ENCODE data around the gene ZFR.

The ZFR gene

DNA sequence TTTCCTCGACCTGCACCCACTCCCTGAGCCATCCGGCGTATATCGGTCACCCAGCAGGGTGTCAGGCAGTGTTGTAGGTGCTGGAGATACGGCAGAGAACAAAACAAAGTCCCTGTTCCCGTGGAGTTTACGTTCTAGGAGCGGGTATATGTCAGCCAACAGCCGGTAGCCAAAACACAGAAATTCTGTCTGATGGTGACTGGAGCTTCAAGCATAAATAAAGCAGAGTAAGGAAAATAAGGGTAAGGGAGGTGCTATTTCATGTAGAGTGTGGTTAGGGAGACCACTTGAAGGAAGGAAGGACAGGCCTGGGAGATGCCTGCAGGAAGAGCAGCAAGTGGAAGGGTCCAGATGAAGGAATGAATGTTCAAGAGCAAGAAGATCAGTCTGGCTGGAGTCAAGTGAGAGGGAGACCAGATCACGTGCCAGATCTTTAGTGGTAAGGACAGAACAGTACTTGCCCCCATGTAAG lies 783 bp upstream of the ZFR start:
- TF ChIP-seq POLR2AphosphoS5 (IDR thresholded peaks at IDR 0.05; ENCODE audit: low read depth, low read length): no peak
- TF ChIP-seq TAF1 (IDR thresholded peaks at IDR 0.05; ENCODE audit: borderline replicate concordance, insufficient read depth, low read length): no peak
- TF ChIP-seq FOXP2 (optimal IDR thresholded peaks at IDR 0.05; ENCODE audit: borderline replicate concordance, extremely low read depth, extremely low read length, insufficient read depth): no peak
- no peak for TF ChIP-seq REST (IDR thresholded peaks at IDR 0.05; ENCODE audit: insufficient read depth in 1 of 2, low read depth in 2 of 2, low read length in 2 of 2)
- no peak for TF ChIP-seq SIN3A (IDR thresholded peaks at IDR 0.05; ENCODE audit: borderline replicate concordance, insufficient read depth, low read length)

GRCh38 chr5:32443541-32444430 lies 754 bp downstream of the ZFR start:
- TF ChIP-seq SIN3A (IDR thresholded peaks at IDR 0.05; ENCODE audit: borderline replicate concordance, insufficient read depth, low read length) (0 out of 2 replicates have a peak, but pooled peaks have one; percentile 13), FOXP2 (optimal IDR thresholded peaks at IDR 0.05; ENCODE audit: borderline replicate concordance, extremely low read depth, extremely low read length, insufficient read depth) (no peak)

DNA sequence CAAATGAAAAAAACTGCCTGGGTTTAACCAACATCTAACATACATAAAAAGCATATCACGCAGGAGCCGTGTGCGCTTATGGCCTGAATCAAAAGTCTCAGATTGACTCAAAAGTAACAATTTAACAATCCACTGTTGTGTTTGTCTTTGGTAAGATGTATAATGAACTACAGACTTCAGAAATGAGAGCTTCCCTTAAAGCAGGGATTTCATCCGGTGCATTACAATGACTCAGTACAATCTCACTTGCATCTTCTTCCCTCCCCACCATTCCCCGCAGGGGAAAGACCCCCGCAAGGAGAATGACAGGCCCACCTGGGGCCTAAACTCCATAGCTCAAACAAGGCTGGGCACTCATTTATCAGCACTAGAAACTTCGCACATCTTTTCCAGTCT lies 1.4 kb downstream of the ZFR start:
- TF ChIP-seq POLR2AphosphoS5 (IDR thresholded peaks at IDR 0.05; ENCODE audit: low read depth, low read length) (no peak), TAF1 (IDR thresholded peaks at IDR 0.05; ENCODE audit: borderline replicate concordance, insufficient read depth, low read length) (no peak), SIN3A (IDR thresholded peaks at IDR 0.05; ENCODE audit: borderline replicate concordance, insufficient read depth, low read length) (no peak), FOXP2 (optimal IDR thresholded peaks at IDR 0.05; ENCODE audit: borderline replicate concordance, extremely low read depth, extremely low read length, insufficient read depth) (no peak), REST (IDR thresholded peaks at IDR 0.05; ENCODE audit: insufficient read depth in 1 of 2, low read depth in 2 of 2, low read length in 2 of 2) (no peak)

- TF ChIP-seq SIN3A (IDR thresholded peaks at IDR 0.05; ENCODE audit: borderline replicate concordance, insufficient read depth, low read length): no peak
- no peak for TF ChIP-seq FOXP2 (optimal IDR thresholded peaks at IDR 0.05; ENCODE audit: borderline replicate concordance, extremely low read depth, extremely low read length, insufficient read depth)
- no peak for TF ChIP-seq TAF1 (IDR thresholded peaks at IDR 0.05; ENCODE audit: borderline replicate concordance, insufficient read depth, low read length)
- TF ChIP-seq POLR2AphosphoS5 (IDR thresholded peaks at IDR 0.05; ENCODE audit: low read depth, low read length): no peak
- no peak for TF ChIP-seq REST (IDR thresholded peaks at IDR 0.05; ENCODE audit: insufficient read depth in 1 of 2, low read depth in 2 of 2, low read length in 2 of 2)
Observed at GRCh38 chr5:32439086-32439642, 5.4 kb downstream of the ZFR start.

DNA sequence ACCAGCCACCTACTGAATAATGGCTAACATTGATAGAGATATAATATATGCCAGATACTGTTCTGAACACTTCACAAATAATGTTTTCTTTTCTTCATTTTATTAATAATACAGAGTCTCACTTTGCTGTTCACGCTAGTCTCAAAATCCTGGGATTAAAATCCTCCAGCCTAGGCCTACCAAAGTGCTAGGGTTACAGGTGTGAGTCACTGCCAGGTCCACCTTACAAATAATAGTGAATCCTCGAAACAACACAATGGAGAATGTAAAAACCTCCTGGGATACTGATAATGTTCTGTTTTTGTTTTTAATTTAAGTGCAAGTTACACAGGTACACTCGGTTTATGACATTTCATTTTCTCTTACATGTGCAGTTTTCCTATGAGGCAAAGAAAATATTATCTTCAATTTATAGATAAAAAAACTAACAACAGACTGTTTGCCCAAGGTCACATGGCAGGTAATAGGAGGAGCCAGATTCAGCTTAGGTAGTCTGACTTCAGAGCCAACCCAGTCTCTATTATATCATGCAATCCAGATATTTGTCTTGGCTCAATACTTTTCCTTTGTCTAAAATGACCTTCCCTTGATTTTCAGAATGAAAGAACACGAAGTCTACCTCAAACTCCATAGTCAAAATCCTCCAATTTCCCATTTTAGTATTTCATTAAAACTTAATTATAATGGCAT lies 7.8 kb downstream of the ZFR start:
- TF ChIP-seq TAF1 (IDR thresholded peaks at IDR 0.05; ENCODE audit: borderline replicate concordance, insufficient read depth, low read length): no peak
- no peak for TF ChIP-seq SIN3A (IDR thresholded peaks at IDR 0.05; ENCODE audit: borderline replicate concordance, insufficient read depth, low read length)
- no peak for TF ChIP-seq FOXP2 (optimal IDR thresholded peaks at IDR 0.05; ENCODE audit: borderline replicate concordance, extremely low read depth, extremely low read length, insufficient read depth)
- TF ChIP-seq REST (IDR thresholded peaks at IDR 0.05; ENCODE audit: insufficient read depth in 1 of 2, low read depth in 2 of 2, low read length in 2 of 2): no peak
- no peak for TF ChIP-seq POLR2AphosphoS5 (IDR thresholded peaks at IDR 0.05; ENCODE audit: low read depth, low read length)
